Vagina (tissue), 2 donors: ENCODE results near the gene LCE3A.

Experiments used
- CTCF ChIP-seq, 3 experiments: fragments of 450-650 bp in 2 of 3; fragments of 200-600 bp in 1 of 3; sonication (generic) in 1 of 3; IDR thresholded peaks; one replicate each; pipeline ENCODE4 v1.5.1; 2017 to 2019; ENCODE audit warnings: antibody characterized with exemption in 3 of 3, mild to moderate bottlenecking in 2 of 3, moderate library complexity in 2 of 3
- POLR2A ChIP-seq, 2 donors: fragments of 450-650 bp; IDR thresholded peaks; one replicate each; pipeline ENCODE4 v1.6.1; 2017; ENCODE audit warnings: antibody characterized with exemption in 2 of 2, mild to moderate bottlenecking in 2 of 2, moderate library complexity in 2 of 2
- POLR2AphosphoS5 ChIP-seq, 2 donors: sonication (generic); formaldehyde crosslinking; IDR thresholded peaks; one replicate each; pipeline ENCODE4 v1.9.0; 2017; ENCODE audit warnings: antibody characterized with exemption in 2 of 2, mild to moderate bottlenecking in 2 of 2, low read depth in 1 of 2; ENCODE audit not compliant: insufficient read depth in 1 of 2

GRCh38 chr1:152599934-152600333 lies 23.0 kb downstream of the LCE3A start, which contains the start of gene LCE3C:
- TF ChIP-seq POLR2A (IDR thresholded peaks at IDR 0.05), result no peak
- no peak for TF ChIP-seq CTCF (IDR thresholded peaks at IDR 0.05)
- no peak for TF ChIP-seq POLR2AphosphoS5 (IDR thresholded peaks at IDR 0.05; ENCODE audit: insufficient read depth in 1 of 2, low read depth in 1 of 2)
